Fibroblast of mammary gland (primary cell): ENCODE results near the gene AKAP6.

Experiments used
- DNase-seq: peaks from one replicate; pipeline ENCODE4 v3.0.0-alpha.2; 2010; ENCODE audit warnings: low read depth
- H3K4me3 ChIP-seq: 2 replicates; pipeline ENCODE4 v1.5.1; 2011; ENCODE audit warnings: low read depth, mild to moderate bottlenecking, low read length, moderate library complexity; ENCODE audit not compliant: control insufficient read depth
- CTCF ChIP-seq: conservative IDR thresholded peaks from 2 replicates; pipeline ENCODE4 v1.5.1; 2011; ENCODE audit warnings: low read depth, low read length, inconsistent platforms; ENCODE audit not compliant: control insufficient read depth, insufficient read depth

The AKAP6 gene

GRCh38 chr14:32629236-32629635 lies 300.1 kb downstream of the AKAP6 start:
- DNase-seq = peak; percentile 36
- no peak for TF ChIP-seq CTCF
- H3K4me3 ChIP-seq = no peak overlapping the region

- H3K4me3 ChIP-seq = no peak overlapping the region
- TF ChIP-seq CTCF = no peak
- no peak for DNase-seq
Observed at GRCh38 chr14:32630701-32631100, 301.6 kb downstream of the AKAP6 start.

GRCh38 chr14:32633224-32633859 lies 304.2 kb downstream of the AKAP6 start:
- peak; percentile 65 for DNase-seq
- no peak overlapping the region for H3K4me3 ChIP-seq
- TF ChIP-seq CTCF = no peak

- DNase-seq = no peak
- no peak overlapping the region for H3K4me3 ChIP-seq
- TF ChIP-seq CTCF = no peak
Observed at GRCh38 chr14:32633930-32634329, 304.8 kb downstream of the AKAP6 start.

GRCh38 chr14:32635061-32635719 lies 306.1 kb downstream of the AKAP6 start:
- peak; percentile 80 for DNase-seq
- no peak for TF ChIP-seq CTCF
- H3K4me3 ChIP-seq = no peak overlapping the region

- H3K4me3 ChIP-seq = no peak overlapping the region
- TF ChIP-seq CTCF = no peak
- peak; percentile 40 for DNase-seq
Observed at GRCh38 chr14:32637582-32637981, 308.5 kb downstream of the AKAP6 start.
